Thymus (tissue), 11 donors: ENCODE measurements around the gene REPS1. TPM values are rescaled to one million over a fixed set of nuclear protein-coding genes. Genes with fewer than 3 reads are reported as not detected.

Experiments used
- DNase-seq, 9 donors: peaks; one replicate each; pipeline ENCODE4 v3.0.0-alpha.2; 2013; ENCODE audit warnings: low spot score in 9 of 9, low read depth in 6 of 9, missing footprints in 1 of 9
- H3K27ac ChIP-seq, 2 donors: one replicate each; pipeline ENCODE4 v1.5.1; 2013; ENCODE audit warnings: control low read depth in 1 of 2, low read depth in 1 of 2, low read length in 1 of 2, mild to moderate bottlenecking in 1 of 2, moderate library complexity in 1 of 2
- H3K27me3 ChIP-seq, 2 donors: one replicate each; pipeline ENCODE4 v1.5.1; 2013; ENCODE audit warnings: low read length in 1 of 2; ENCODE audit not compliant: control insufficient read depth in 2 of 2, insufficient read depth in 1 of 2
- H3K36me3 ChIP-seq, 2 donors: one replicate each; pipeline ENCODE4 v1.5.1; 2013; ENCODE audit warnings: low read length in 1 of 2, mild to moderate bottlenecking in 1 of 2, moderate library complexity in 1 of 2; ENCODE audit not compliant: control insufficient read depth in 2 of 2, insufficient read depth in 2 of 2
- H3K4me1 ChIP-seq, 2 donors: one replicate each; pipeline ENCODE4 v1.5.1; 2013; ENCODE audit warnings: low read length in 2 of 2; ENCODE audit not compliant: control insufficient read depth in 2 of 2, insufficient read depth in 2 of 2
- H3K4me3 ChIP-seq, 2 donors: one replicate each; pipeline ENCODE4 v1.5.1; 2013; ENCODE audit warnings: low read length in 2 of 2, control low read depth in 1 of 2, mild to moderate bottlenecking in 1 of 2
- H3K9me3 ChIP-seq, 2 donors: one replicate each; pipeline ENCODE4 v1.5.1; 2013; ENCODE audit warnings: low read length in 1 of 2, mild to moderate bottlenecking in 1 of 2; ENCODE audit not compliant: control insufficient read depth in 2 of 2, insufficient read depth in 1 of 2
- WGBS: extraction: QIAGEN DNeasy Blood & Tissue Kit; methylation state at CpG from one replicate; pipeline ENCODE4 v1.1.7; 2013; 5-methylcytosine and 5-hydroxymethylcytosine counted together
- polyA plus RNA-seq: library from polyadenylated mRNA; stranded (reverse); fragments of 200-250 nt; gene quantifications from one replicate; pipeline ENCODE4 v1.2.3, GENCODE V29; 2013
- total RNA-seq: library from RNA; stranded (reverse); fragments of 120-200 nt; gene quantifications from one replicate; pipeline ENCODE4 v1.2.4, GENCODE V29; 2013
- donor health status: healthy.

REPS1 gene
- total and polyA plus RNA-seq, 2 donors, result 37.8 to 66.5 TPM

GRCh38 chr6:138957903-138958302 is 30.1 kb downstream of the REPS1 start:
- no peak for DNase-seq
- WGBS, result 48% methylated on average over 2 of the region's 2 CpGs
- H3K27ac ChIP-seq, result peak overlapping the region in 1 of 2 donors; percentile 23
- no peaks in the 10 kb centered on the region for H3K27me3 ChIP-seq
- H3K4me3 ChIP-seq, result no peak overlapping the region
- H3K36me3 ChIP-seq, result no peaks in the 10 kb centered on the region
- H3K4me1 ChIP-seq, result peaks cover 0 to 13% of the 10 kb centered on the region in 2 donors
- no peaks in the 10 kb centered on the region for H3K9me3 ChIP-seq

GRCh38 chr6:138957484-138957883 is 30.6 kb downstream of the REPS1 start:
- 39% methylated on average over 2 of the region's 2 CpGs for WGBS
- no peaks in the 10 kb centered on the region for H3K9me3 ChIP-seq
- no peak for DNase-seq
- no peaks in the 10 kb centered on the region for H3K36me3 ChIP-seq
- no peaks in the 10 kb centered on the region for H3K27me3 ChIP-seq
- H3K4me3 ChIP-seq, result no peak overlapping the region
- peak overlapping the region in 1 of 2 donors; percentile 23 for H3K27ac ChIP-seq
- peaks cover 0 to 13% of the 10 kb centered on the region in 2 donors for H3K4me1 ChIP-seq

- Histone ChIP-seq H3K9me3 (no peaks in the 10 kb centered on the region), H3K27ac (peak overlapping the region in 1 of 2 donors; percentile 80), H3K4me1 (peaks cover 0 to 13% of the 10 kb centered on the region in 2 donors), H3K27me3 (no peaks in the 10 kb centered on the region), H3K4me3 (no peak overlapping the region), H3K36me3 (no peaks in the 10 kb centered on the region)
- WGBS, result 80% methylated on average over 3 of the region's 3 CpGs
- peak in 2 of 9 donors; percentile 13 to 22 for DNase-seq
Measured at GRCh38 chr6:138956244-138956924, 31.7 kb downstream of the REPS1 start.

- no peak overlapping the region for H3K27ac ChIP-seq
- no peak for DNase-seq
- peaks cover 0 to 13% of the 10 kb centered on the region in 2 donors for H3K4me1 ChIP-seq
- H3K36me3 ChIP-seq, result no peaks in the 10 kb centered on the region
- no peaks in the 10 kb centered on the region for H3K27me3 ChIP-seq
- H3K4me3 ChIP-seq, result no peak overlapping the region
- H3K9me3 ChIP-seq, result no peaks in the 10 kb centered on the region
Measured at GRCh38 chr6:138955262-138955661, 32.8 kb downstream of the REPS1 start.

GRCh38 chr6:138953451-138953850 is 34.6 kb downstream of the REPS1 start:
- H3K4me1 ChIP-seq, result peaks cover 0 to 13% of the 10 kb centered on the region in 2 donors
- H3K27me3 ChIP-seq, result no peaks in the 10 kb centered on the region
- no peak for DNase-seq
- H3K36me3 ChIP-seq, result no peaks in the 10 kb centered on the region
- H3K9me3 ChIP-seq, result no peaks in the 10 kb centered on the region
- H3K27ac ChIP-seq, result no peak overlapping the region
- H3K4me3 ChIP-seq, result no peak overlapping the region
- 33% methylated on average over 1 of the region's 1 CpG for WGBS

- no peaks in the 10 kb centered on the region for H3K27me3 ChIP-seq
- H3K4me1 ChIP-seq, result peaks cover 0 to 8% of the 10 kb centered on the region in 2 donors
- WGBS, result 100% methylated on average over 1 of the region's 1 CpG
- no peak overlapping the region for H3K27ac ChIP-seq
- H3K36me3 ChIP-seq, result peaks cover 6 to 22% of the 10 kb centered on the region in 2 donors
- H3K9me3 ChIP-seq, result no peaks in the 10 kb centered on the region
- H3K4me3 ChIP-seq, result no peak overlapping the region
- DNase-seq, result no peak
Measured at GRCh38 chr6:138948546-138949179, 39.4 kb downstream of the REPS1 start.

GRCh38 chr6:138948004-138948403 is 40.0 kb downstream of the REPS1 start:
- Histone ChIP-seq H3K36me3 (peaks cover 6 to 28% of the 10 kb centered on the region in 2 donors), H3K27me3 (no peaks in the 10 kb centered on the region), H3K9me3 (no peaks in the 10 kb centered on the region), H3K27ac (no peak overlapping the region), H3K4me1 (peaks cover 0 to 8% of the 10 kb centered on the region in 2 donors), H3K4me3 (no peak overlapping the region)
- 98% methylated on average over 2 of the region's 2 CpGs for WGBS
- DNase-seq, result no peak

- no peak overlapping the region for H3K27ac ChIP-seq
- no peaks in the 10 kb centered on the region for H3K27me3 ChIP-seq
- WGBS, result 97% methylated on average over 5 of the region's 5 CpGs
- peaks cover 0 to 8% of the 10 kb centered on the region in 2 donors for H3K4me1 ChIP-seq
- no peak overlapping the region for H3K4me3 ChIP-seq
- no peak for DNase-seq
- H3K36me3 ChIP-seq, result peaks cover 10 to 46% of the 10 kb centered on the region in 2 donors
- H3K9me3 ChIP-seq, result no peaks in the 10 kb centered on the region
Measured at GRCh38 chr6:138945354-138945753, 42.7 kb downstream of the REPS1 start.

- no peaks in the 10 kb centered on the region for H3K9me3 ChIP-seq
- no peak for DNase-seq
- H3K4me1 ChIP-seq, result peaks cover 0 to 8% of the 10 kb centered on the region in 2 donors
- H3K36me3 ChIP-seq, result peaks cover 10 to 51% of the 10 kb centered on the region in 2 donors
- no peak overlapping the region for H3K4me3 ChIP-seq
- H3K27me3 ChIP-seq, result no peaks in the 10 kb centered on the region
- 97% methylated on average over 1 of the region's 1 CpG for WGBS
- H3K27ac ChIP-seq, result no peak overlapping the region
Measured at GRCh38 chr6:138944412-138944811, 43.6 kb downstream of the REPS1 start.
